NT2/D1 (cell line): ENCODE results near the gene IL3.

Experiments used
- SUZ12 ChIP-seq: IDR thresholded peaks from 2 replicates; pipeline ENCODE4 v1.6.1; 2011; ENCODE audit not compliant: insufficient read length, insufficient read depth; ENCODE audit errors: extremely low read depth
- YY1 ChIP-seq: IDR thresholded peaks from 2 replicates; pipeline ENCODE4 v1.6.1; 2011; ENCODE audit not compliant: insufficient read length, insufficient read depth
- ZNF274 ChIP-seq: IDR thresholded peaks from 2 replicates; pipeline ENCODE4 v1.6.1; 2011; ENCODE audit warnings: mild to moderate bottlenecking, low read depth, low read length

DNA sequence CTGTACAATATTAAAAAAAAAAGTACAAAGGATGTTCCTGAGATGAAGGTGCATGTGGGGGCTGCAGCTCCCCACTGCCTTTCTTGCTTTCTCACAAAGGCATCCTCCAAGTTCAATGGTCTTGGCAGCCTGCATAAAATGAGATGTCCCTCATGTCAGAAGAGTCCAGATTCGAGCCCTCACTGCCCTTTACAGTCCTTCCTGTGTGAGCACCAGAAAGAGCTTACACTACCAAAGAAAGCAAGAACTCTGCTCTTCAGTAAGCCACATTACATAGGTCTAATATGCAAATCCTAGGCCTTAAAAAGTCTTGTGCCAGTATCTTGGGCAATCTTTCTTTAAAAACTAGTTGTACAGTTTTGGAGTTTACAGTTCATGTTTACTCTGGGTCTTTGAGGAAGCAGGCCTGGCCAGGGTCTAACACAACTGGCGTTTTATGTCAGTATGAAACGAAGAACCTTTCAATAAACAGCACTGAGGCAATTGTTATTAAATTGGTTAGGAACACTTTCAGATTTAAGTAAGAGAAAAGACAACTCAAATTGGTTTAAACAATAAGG is 49.1 kb downstream of the IL3 start:
- TF ChIP-seq ZNF274 (no peak), SUZ12 (no peak), YY1 (no peak)
